Renal cortical epithelial cell (primary cell): ENCODE data around the gene KCNE3. TPM values are rescaled to one million over a fixed set of nuclear protein-coding genes. Genes with fewer than 3 reads are reported as not detected.

Experiments used
- DNase-seq: peaks from one replicate; pipeline ENCODE4 v3.0.0-alpha.2; 2011; ENCODE audit warnings: low read depth
- total RNA-seq: library from RNA; depleted of rRNA; stranded (reverse); fragments of >200 nt; gene quantifications from 2 replicates; pipeline ENCODE4 v1.2.3, GENCODE V29; 2014

Gene KCNE3
- total RNA-seq, 1 donor from 2014 or later: 11.8 TPM

DNA sequence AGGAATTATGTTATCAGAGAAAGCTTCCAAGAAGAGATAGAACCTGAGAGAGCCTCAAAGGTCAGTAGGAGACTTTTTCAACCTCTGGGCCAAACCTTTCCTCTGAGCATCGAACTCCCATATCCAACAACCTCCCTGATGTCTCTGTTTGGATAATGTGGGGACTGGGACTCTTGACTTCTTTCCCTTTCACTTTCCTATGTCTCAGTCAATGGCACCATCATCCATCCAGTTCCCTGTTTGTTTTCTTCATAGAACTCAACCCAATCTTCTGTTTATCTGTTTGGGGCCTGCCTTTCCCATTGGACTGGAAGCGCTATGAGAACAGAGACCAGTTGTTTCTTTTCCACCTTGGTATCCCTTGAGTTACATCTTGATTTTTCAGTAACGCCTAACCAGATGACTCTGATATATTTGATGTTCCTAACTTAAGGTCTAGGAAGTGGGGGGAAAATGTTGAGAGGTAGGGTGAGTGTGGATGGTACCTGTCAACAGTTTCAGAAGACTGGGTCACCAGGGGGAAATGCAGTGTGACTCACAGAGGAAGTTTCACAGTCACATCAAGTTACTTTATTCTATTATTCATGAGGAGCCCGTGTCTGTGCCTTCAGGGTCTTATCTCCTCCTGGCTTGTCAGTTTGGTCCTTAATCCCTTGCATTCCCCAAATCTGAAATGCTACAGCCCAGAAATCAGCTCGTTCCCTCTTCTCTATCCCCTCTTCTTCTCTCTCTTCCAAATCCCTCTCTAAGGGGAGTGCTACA lies 4.5 kb upstream of the KCNE3 start:
- no peak for DNase-seq

DNA sequence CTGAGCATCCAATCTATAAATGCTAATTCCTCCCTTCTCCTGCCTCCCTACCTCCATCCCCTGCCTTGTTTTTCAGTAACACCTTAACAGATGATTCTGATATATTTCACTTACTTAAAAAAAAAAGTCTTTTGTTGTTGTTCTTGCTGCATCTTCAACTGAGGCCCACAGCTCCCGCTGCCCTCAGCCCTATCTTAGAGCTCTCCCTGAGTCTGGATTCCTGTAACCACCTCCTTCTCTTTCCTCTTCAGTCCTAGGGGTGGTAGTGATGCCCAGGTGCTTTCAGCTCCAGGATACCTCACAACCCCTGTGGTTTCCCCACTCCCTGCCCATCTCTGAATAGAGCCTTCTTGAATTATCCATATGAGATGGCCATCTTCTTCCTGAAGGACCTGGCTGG lies 3.7 kb upstream of the KCNE3 start:
- DNase-seq: no peak

DNA sequence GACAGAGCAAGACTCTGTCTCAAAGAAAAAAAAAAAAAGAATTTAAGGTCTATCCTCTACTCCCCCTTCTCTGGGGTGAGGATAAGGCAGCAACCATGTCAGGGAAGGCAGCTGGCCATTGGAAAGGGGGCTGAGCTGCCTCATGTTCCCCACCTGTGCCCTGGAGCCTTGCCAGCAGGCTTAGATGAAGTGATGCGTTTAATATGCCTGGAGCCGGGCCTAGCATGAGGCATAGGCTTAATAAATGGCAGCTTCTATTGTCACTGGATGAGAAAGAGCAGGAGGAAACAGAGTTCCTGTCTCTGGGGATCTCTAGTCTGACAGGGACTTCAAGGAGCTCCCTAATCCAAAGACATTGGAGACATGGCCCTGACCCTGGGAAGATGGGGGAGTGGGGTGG lies 3.2 kb upstream of the KCNE3 start:
- DNase-seq: peak; percentile 54

DNA sequence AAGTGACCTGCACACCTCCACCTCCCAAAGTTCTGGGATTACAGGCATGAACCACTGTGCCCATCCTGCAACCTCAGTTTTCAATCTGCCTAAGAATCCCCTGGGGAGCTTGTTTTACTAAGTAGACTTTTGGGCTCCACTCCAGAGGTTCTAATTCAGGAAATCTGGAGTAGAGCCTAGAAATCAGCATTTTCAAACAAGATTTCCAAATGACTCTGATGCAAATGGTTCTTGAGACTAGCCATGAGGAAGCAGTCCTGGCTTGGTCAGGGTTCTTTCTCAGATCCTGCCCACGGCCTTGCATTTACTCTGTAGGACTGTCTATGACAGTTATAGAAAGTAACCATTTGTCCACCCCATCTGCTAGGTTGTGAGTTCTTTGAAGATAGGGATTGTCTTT lies 1.6 kb upstream of the KCNE3 start:
- DNase-seq: no peak

DNA sequence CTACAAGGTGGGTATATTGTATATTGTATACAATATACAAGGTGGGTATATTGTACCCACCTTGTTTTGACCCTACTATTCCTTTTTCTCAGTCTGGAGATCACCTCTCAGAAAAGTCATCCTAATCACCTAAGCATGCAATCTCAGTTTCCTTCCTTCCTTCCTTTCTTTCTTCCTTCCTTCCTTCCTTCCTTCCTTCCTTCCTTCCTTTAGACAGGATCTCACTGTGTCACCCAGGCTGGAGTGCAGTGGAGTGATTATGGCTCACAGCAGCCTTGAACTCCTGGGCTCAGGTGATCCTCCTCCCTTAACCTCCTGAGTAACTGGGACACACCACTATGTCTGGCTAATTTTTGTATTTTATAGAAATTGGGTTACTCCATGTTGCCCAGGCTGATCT lies 1.2 kb upstream of the KCNE3 start:
- DNase-seq: no peak

DNA sequence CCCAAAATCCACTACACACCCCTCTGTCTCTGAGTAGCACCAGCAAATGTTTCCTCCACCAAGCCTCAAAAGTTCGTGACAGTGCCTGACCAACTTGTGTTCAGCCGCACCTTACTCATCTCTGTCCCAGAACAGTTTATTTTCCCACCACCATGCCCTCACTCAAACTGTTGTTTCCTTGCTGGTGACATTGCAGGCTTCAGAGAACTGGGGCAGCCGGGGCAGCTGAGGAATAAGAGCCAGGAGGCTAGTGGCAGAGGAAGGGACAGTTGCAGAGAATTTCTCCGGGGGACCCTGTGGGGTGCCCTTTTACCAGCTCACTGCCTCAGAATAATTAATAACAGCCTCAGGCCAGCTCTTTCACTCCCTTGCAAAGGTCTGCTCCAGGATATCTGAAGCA lies 709 bp upstream of the KCNE3 start:
- DNase-seq: peak; percentile 23

DNA sequence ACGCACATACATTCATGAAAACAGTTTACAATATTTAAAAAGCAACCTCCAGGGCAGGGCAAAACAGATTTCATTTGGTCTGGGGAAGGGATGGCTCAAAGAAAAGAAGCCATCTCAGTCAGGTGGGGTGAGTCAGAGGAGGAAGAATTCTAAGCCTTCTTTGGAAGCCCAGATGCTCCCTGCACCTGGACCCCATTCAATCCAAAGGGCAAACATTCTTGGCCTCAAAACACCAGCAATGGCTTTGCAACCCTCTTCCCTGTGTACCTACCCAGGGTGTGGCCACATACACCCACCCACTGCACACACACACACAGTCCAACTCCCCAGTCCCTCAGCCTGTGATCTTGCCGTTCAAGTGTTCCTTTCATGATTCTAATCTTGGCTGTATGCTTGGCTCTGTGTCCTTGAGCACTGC lies 2.0 kb downstream of the KCNE3 start:
- DNase-seq: peak; percentile 9

DNA sequence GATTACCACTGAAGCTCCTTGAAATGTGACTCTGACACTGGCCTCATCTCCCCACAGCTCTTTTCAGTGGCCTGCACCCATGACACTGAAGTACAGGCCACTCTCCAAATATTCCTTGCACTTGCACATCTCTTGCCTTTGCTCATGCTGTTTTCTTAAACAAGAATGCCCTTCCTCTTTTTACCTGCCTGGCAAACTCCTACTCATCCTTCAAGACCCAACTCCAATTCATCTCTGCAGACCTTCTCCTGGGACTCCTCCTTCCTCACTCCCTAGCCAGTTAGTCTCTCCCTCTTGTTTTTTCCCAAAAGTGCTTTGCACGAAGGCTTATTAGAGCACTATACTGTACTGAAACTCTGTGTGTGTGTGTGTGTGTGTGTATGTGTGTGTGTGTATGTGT lies 2.6 kb downstream of the KCNE3 start:
- DNase-seq: no peak

DNA sequence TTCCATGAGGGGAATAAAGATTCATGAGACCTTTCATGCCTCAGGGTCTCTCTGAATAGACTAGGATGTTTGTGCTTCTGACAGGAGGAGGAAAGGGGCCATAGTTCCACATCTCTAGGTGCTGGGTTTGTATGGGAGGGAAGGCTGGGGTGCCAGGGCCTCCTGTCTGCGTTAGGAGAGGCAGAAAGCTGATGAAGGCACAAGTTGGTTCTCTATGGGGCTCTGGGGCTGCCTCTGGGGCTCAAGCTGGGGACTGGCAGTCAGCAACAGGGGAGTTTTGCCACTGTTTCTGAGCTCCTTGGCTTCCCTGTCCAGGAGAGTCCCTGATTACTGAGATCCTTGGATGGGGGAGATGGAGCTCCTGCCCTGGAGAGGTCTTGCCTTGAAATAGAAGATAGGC lies 4.1 kb downstream of the KCNE3 start:
- no peak for DNase-seq

DNA sequence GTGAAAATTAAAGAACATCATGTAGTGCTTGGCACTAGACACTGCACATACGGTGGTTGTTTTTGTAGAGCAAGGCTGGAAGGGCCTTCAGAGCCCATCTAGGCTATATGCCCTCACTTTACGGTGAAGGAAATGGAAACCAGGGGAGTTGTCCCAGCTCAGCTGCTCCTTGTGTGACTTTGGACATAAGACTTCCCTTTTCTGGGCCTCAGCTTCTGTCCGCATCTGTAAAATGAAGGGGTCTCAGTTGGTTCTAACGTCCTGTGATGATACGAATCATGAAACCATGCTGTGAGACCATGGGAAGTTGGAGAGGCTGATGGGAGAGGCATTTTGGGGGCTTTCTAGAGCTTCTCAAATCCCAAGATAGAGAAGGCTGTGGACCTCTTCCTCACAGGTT lies 4.7 kb downstream of the KCNE3 start:
- DNase-seq: no peak

DNA sequence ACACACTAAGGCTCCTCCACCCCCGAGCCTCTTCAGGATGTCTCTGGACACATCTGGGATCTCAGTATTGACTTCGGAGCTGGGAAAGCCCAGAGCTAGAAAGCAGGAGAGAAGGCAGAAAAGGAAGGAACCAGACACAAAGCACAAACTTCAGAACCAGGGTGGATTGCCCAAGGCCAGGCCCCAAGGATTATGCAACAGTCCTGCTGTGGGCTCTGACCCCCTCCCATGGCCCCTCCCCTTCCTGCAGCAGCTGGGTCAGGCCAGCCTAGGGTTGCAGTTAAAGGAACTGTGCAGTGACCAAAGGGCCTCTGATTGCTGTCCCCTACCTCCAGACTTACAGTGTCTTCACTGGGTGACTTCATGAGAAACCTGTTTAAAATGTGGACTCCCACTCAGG lies 5.3 kb downstream of the KCNE3 start:
- peak; percentile 55 for DNase-seq

DNA sequence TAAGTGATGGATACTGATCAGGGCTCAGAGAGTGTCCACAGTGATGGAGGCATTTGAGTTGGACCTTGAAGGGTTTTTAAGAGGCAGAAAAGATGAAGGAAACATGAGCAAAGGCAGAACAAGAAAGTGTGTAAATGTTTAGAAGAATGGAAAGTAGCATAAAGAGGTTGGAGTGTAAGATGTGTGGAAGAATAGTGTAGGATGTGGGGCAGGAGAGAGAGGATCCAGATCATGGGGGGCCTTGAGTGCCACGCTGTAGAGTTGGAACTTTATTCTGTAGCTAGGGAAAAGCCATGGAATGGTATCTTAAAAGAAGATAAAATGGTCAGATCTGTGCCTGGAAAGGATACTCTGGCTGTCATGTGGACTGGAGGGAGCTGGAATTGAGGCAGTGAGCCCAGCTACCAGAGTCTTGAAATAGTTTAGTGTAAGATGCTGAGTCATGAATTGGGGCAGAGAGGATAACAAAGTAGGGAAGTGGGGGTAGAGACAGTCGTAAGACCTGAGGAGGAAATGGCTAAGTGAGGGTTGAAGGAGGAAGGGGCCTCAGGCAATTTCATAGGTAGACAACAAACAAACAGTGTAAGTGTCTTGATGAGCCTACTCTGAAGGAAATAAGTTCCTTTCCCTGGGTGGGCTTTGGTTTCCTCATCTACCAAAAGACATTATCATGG lies 6.7 kb downstream of the KCNE3 start:
- peak; percentile 79 for DNase-seq

DNA sequence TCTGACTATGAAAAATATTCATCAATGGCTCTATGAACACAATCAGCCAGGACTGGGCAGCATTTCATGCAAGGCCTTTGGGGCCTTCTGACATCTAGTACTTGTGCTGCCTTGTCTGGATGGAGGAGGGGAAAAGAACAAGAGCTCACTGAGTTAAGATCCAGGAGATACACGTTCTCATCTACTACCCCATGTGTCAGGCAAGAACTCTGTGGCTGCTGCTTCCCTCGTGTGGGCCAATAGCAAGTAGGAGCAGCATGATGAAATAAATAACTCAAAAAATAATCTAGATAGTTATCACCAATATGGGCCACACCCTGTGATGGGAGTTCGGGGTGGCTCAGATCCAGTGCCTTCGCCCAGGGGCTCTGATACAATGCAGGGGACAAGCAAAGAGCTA lies 7.3 kb downstream of the KCNE3 start:
- no peak for DNase-seq

DNA sequence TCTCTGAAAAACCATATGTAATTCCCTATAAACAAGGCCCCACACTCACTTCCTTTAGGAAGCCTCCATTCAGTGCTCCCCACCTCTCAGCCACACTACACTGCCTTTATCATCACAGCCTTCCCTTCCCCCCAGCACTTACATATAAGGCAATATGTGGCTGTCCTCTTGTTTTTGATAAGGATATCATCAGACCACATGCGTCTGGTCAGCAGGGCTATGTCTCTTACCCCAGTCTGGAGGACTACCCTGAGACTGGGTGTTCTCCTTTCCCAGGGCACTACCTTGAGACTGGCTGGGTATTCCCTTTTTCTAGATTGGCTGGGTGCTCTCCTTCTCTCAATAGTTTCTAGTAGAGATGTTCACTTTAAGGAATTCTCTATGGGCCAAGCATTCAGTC lies 7.8 kb downstream of the KCNE3 start:
- no peak for DNase-seq

DNA sequence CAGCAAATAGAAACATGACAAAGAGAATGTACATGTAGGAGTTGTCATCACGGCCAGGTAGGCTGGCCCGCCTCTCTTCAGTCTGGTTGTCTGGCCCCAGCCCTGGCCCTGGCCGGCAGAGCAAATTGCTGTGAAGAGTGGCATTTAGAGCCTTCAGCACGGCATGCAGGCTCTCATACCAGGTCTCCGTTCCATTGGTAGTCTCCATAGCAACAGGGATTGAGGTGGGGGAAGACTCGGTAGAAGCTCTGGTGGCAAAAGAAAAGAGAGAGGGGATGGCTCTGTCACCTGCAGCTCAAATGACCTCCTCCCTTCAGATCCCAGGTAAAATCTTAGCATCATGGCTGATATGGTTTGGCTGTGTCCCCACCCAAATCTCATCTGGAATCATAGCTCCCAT lies 10.0 kb downstream of the KCNE3 start:
- DNase-seq: no peak

DNA sequence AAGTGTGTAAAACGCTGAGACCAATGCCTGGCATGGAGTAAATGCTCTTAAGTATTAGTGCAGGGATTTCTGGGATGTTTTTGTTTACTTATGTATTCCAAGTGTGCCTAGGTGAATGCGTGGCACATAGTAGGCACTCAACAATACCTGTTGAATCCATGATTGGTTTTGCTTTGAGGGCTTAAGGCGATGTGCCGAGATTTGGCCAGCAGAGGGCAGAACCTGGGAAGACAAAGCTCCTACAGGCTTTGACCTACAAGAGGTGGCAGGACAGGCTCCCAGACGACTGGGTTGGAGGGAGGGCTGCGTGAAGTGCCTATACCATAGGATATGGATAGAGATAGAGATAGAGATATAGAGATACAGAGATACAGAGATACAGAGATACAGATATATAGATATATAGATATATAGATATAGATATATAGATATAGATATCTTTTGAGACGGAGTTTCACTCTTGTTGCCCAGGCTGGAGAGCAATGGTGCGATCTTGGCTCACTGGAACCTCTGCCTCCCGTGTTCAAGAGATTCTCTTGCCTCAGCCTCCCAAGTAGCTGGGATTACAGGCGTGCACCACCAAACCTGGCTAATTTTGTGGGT lies 13.9 kb downstream of the KCNE3 start:
- DNase-seq: peak; percentile 65

DNA sequence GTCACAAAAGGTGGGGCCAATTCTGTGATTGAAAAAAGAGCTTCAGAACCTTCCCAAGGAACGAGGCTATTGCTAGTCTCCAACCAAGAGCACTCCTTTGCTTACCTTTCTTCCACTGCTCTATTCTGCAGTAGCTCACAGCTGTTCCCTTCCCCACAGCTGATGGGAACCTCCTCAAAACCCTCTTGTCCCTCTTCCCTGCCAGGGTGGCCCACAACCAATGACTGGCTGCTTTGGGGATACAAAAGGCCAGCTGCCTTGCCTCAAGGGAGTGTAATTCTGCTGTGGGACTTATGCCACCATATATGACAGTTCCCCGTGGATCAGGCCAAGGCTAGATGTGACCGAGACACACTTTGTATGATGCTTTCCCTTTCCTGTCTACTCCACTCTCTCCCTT lies 15.0 kb downstream of the KCNE3 start:
- no peak for DNase-seq

DNA sequence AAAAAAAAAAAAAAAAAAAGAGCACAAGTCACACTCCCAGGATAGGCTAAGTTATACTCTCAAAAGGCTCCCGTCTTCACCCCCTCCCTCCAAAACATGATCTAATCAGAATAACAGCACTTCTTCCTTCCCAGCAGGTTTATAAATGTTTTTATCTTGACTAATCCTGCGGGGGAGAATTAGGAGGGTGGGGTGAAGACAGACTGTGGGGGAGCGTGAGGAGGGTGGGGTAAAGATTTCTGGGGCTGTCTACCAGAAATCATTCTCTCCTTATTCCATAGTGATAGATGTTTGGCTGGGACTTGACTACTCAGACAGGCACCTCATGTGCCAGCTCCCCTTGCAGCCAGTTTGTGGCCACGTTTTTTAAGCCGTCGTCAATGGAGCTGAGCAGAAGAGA lies 17.0 kb downstream of the KCNE3 start:
- no peak for DNase-seq

DNA sequence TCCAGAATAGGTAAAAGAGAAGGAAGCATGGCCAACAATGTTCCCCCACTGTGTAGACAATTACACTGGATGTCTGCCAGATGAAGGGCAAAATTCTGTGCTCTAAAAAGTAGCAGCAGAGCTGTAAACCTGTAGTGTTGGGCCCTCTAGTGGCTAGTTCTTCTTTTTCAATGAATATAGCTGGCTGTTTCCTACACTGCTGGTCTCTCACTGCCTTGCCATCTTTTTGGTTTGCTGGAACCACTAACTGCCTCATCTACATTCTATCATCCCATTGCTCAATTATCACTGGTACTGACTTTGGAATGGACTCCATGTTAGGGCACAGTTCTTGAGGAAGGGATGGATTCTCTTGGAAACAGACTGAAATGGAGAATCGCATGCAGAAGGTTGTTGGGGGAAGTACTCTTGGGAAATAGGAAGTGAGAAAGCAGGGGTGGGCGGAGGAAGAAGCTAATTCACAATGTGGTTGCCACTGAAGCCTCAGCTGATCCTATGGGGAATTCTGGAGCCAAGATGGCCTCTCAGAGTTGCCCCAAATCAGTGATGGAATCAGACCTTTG lies 17.9 kb downstream of the KCNE3 start:
- peak; percentile 71 for DNase-seq

DNA sequence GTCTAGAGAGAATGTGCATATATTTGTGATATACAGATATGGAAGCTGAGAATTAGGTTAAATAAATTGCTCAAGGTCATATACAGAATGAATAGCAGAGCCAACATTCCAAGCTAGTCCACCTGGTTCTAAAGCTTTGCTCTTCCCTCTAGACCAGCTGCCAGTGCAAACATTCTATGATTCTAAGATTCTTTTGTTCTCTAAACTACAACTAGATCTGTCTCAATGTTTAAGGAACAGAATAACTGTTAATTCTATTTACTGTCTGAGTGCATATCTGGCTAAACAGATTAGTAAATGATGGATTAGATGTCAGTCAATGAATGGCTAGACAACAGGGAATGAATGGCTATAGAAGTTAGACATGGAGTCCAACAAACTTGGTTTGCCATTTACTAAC lies 19.6 kb downstream of the KCNE3 start:
- DNase-seq: no peak

DNA sequence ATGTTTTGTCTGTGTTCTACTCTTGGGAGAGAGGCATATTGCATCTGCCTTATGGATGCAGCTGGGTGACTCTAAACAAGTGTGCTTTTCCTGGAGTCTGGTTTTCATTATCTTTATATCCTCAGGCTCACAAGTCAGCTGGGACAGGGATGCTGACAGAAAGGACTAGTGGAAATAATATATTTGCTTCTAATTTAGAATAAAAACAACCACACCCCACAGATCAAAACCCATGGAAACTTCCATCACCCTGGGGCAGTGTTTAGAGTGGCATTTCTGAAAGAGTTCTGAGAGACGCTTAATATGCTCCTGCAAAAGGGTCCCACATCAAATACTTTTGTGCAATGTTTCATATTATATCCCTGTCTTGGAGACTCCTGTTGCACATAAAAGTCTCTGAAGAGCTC lies 20.8 kb downstream of the KCNE3 start:
- DNase-seq: no peak

DNA sequence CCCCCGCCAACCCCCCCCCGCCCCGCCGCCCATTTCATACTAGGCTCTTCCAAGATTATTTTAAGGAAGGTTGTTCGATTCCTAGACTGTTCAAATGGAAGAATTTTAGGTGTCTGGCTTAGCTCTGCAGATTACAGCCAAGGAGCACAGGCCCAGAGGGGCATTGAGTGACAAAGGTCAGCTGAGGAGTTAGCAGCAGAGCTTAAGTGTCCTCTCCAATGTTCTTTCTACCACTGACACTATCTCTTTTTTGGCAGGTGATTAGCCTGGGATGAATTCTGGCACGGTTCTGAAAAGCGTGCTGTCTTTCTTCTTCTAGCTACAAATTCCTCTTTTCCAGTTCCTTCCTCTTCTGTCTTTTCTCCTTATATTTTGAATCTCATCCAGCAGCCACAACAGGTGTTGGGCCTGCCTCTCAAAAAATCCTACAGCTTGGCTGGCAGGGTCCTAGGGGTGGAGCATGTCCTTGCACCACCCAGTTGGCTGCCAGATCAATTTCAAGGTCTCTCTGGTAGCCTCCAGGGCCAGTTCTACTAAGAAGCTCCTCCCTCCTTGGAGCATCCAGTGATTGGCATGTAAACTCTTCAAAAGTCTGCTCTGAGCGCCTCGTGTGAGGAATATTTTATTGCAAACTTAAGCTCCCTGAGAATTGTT lies 23.0 kb downstream of the KCNE3 start:
- DNase-seq: no peak
